GM19238 (cell line): ENCODE data around the gene CIAPIN1.

ENCODE experiments used
- DNase-seq: peaks from one replicate; pipeline ENCODE4 v3.0.0; 2011; ENCODE audit warnings: low spot score; ENCODE audit not compliant: insufficient read length

CIAPIN1 gene

DNA sequence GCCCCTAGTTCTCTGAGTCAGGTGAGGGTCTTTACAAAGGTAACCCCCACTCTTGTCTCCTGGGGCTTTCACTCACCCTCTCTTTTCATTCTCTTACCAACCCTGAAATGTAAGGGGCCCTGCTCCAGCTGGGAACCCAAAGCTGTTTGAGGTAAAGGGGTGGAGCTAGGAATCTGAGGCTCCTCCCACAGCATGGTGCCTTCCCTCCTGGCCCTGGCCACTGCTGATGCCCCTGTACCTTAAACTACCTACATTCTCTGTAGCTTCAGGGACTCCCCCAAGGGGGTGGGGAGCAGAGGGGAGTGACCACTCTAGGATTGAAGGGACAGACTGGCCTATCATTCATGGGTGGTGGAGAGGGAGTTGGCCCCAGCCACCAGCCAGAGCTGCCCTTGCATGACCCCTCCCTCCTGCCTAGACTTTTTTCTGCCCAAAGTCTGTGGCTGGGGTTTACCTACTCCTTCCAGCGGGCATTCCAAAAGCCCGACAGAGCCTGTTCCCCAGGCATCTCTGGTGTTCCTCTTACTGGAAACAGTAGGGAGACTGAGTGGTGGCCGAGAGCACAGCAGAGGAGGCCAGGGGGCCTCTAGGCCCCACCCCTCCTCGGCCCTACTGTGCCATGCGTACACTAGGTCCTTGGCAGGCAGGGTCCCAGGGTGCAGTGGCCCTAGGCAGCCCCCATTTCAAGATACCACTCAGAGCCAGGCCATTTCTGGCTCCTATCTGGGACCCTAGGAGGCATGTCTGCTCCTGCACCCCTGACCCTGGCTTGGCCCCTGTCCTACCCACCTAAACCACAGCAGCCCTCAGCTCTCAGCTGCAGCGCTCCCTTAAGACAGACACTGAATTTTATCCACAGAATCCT is 29.6 kb upstream of the CIAPIN1 start:
- DNase-seq = no peak

DNA sequence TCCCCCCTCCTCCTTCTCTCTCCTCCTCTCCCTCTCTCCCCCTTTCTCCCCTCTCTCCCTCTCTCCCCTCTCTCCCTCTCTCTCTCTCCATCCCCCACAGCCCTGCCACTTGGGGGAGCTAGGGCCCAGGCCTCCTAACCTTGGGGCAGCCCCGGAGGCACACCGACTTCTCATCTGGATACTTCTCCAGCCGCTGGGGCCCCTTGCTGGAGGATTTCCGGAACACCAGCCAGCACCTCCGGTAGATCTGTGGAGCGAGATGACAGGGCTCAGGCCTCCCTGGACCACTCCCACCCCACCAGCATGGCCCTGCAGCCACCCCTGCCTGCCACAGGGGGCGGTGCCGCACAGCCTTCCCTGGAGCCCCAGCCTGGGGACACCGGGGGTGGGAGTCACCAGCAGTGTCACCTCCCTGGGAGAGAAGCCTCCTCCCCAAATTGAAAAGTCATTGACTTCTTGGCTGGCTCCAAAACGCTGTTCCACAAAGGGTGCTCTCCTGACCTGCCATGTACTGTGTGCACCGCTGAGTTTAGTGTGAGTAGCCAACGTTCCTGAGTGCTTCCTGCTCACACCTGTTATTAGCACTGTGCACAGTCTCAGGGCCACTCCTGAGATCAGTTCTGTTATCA is 28.6 kb upstream of the CIAPIN1 start:
- DNase-seq = peak; percentile 87

- DNase-seq = no peak
Observed at GRCh38 chr16:57474671-57475661, 27.8 kb upstream of the CIAPIN1 start.

- DNase-seq = no peak
Observed at GRCh38 chr16:57473906-57474305, 26.7 kb upstream of the CIAPIN1 start.

DNA sequence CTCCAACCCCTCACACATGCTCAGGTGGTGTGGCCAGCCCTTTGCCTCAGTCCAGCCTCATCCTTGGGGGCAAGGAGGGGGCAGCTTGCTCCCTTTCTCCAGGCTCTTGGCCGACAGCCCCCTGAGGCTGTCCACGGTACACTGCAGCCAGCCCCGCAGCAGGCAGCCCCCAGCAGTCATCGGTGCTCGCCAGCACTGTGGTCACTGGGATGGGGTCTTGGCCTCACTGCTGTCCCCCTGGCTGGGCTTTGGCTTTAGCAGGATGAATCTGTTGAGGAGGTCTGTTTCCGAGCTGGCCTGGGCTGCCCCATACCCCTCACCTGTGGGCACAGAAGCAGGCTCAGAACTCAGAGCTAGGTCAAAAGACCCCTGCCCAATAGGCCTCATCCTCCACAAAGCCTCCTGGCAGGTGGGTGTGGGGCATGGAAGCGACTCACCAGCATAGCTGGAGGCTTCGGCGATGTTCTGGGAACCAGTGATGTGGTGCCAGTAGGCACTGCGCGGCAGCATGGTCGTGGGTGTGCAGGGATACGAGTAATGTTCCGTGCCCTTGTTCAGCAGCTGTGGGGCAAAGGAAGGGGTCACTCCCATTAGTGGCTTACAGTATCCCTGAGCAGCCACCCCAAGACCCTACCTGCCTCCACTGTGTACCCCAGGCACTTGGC is 26.1 kb upstream of the CIAPIN1 start:
- no peak for DNase-seq

GRCh38 chr16:57472665-57473060 is 25.5 kb upstream of the CIAPIN1 start:
- DNase-seq = no peak

GRCh38 chr16:57471852-57472664 is 24.9 kb upstream of the CIAPIN1 start:
- DNase-seq = no peak

- no peak for DNase-seq
Observed at GRCh38 chr16:57471209-57471608, 24.0 kb upstream of the CIAPIN1 start.

GRCh38 chr16:57470711-57471110 is 23.5 kb upstream of the CIAPIN1 start:
- DNase-seq = no peak

GRCh38 chr16:57469917-57470470 is 22.8 kb upstream of the CIAPIN1 start:
- no peak for DNase-seq

- DNase-seq = no peak
Observed at GRCh38 chr16:57469046-57469445, 21.9 kb upstream of the CIAPIN1 start.

DNA sequence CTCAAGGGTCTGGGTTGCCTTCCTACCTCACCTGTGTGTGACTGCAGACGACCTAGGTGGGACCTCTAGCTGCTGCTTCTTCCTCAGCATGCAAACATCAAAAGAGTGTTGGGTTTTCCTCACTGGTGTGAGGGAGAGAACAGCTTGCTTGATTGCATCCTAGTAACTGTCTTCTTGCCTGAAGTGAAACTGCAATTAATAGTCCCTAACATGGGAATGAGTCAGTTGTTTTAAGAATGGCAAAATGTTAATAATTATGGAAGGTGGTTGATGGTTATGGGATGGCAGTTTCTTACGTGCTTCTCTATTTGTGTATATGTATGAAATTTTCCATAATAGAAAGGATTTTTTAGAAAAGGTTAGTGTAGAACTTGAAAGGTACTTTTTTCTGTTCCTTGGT is 21.2 kb upstream of the CIAPIN1 start:
- no peak for DNase-seq

DNA sequence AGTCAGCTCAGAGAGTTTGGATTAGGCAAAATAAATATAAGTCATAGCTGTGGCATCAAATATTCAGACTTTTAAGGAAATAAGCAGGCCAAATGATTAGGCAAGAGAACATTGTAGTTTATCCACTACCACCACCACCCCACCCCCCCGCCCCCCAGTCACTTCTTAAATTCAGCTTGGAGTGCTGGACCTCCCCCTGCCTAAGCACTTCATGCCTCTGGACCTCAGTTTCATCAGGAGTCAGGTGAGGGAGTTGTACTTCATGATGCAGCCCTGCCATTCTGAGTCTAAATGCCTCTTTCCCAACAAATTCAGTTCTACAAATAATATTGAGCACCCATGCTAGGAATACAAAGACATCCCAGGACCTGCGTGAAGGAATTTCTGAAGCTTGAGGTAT is 17.3 kb upstream of the CIAPIN1 start:
- no peak for DNase-seq

DNA sequence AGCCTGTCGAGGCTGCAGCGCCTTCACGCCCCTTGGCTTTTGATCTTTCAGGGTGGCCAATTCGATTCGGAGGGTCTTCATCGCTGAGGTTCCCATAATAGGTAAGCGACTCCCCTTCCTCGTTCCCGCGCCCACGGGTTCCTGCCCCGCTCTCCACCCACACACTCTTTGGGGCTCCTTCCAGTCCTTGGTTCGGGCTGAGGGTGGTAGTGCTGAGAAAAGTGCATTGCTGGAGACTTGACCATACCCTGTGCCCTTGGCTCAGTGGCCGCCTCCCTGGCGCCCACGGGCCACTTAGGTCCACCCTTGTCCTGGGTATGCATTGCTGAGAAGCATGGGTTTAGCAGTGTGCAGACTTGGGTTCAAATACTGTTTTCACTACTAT is 15.8 kb upstream of the CIAPIN1 start:
- no peak for DNase-seq

DNA sequence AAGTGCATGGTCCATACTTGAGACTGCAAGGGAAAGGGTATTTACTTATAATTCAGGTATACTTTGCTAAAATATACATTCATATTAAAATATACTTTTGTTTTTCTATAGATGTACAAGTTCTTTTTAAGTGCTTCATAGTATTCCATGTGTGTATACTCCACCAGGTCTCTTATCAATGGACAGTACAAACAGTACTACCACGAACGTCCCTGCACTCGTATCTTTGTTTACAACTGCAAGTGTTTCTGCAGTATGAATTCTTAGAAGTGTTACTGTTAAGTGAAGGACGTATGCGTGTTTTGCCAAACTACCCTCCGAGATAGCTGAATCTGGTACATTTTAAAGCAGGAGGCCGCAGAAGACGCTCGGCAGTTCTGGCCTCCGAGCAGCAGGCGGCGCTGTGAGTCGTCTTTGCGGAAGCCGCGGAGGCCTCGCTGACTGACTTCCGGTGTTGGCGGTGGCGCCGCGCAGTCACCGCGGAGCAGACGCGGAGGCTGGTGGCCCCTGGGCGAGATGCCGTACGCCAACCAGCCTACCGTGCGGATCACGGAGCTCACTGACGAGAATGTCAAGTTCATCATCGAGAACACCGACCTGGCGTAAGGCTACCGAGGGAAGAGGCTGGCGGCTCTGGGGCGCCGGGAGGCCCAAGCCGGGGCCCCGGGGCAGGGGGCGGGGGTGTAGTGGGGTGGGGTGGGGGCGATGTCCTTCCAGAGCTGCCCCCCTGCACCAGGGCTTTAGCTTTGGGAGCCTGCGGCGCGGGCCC is 15.2 kb upstream of the CIAPIN1 start, which contains the start of gene POLR2C:
Gene POLR2C, plus strand, starts transcription at position 471 of the 769 bp plus-strand sequence. Its CDS starts 46 bp downstream, at position 517.
- DNase-seq = peak; percentile 94

- DNase-seq = no peak
Observed at GRCh38 chr16:57452021-57452420, 4.8 kb upstream of the CIAPIN1 start.

- DNase-seq = peak; percentile 37
Observed at GRCh38 chr16:57446531-57447185, 527 bp downstream of the CIAPIN1 start.

- no peak for DNase-seq
Observed at GRCh38 chr16:57445510-57445909, 1.7 kb downstream of the CIAPIN1 start.

GRCh38 chr16:57444711-57445110 is 2.5 kb downstream of the CIAPIN1 start:
- no peak for DNase-seq
